ENCODE measurements around the gene ZNF688. TPM values are rescaled to one million over a fixed set of nuclear protein-coding genes. Genes with fewer than 3 reads are reported as not detected.

Gene ZNF688
- total and polyA plus RNA-seq, 2 of the 13 experiments (the other 11 are each of a cell fraction or from before 2014, with no cell fraction given) = 2.4 to 5.4 TPM

DNA sequence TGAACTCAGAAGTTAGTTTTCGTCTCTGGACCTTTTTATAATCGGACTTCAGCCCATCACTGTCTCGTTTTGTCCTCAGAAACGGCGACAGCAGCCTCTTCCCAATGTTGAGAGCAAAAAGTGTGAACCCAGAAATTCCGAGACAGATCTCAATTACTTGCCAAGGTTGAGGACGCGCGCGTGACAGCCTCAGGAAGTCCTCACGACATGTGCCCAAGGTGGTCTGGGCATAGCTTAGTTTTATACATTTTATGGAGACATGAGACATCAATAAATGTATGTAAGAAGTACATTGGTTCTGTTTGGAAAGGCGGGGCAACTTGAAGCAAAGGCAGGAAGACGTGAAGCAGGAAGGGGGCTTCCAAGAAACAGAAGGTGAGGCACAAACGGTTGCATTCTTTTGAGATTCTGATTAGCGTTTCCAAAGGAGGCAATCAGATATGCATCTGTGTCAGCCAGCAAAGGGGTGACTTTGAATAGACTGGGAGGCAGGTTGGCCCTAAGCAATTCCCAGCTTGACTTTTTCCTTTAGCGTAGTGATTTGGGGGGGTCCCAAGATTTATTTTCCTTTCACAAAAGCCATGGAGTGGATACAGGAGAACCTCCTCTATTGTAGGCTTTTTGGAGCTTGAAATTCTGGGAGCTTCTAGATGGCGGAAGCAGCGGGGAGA, 36.3 kb downstream of the ZNF688 start (continued):
- TF ChIP-seq, protein P1, sequence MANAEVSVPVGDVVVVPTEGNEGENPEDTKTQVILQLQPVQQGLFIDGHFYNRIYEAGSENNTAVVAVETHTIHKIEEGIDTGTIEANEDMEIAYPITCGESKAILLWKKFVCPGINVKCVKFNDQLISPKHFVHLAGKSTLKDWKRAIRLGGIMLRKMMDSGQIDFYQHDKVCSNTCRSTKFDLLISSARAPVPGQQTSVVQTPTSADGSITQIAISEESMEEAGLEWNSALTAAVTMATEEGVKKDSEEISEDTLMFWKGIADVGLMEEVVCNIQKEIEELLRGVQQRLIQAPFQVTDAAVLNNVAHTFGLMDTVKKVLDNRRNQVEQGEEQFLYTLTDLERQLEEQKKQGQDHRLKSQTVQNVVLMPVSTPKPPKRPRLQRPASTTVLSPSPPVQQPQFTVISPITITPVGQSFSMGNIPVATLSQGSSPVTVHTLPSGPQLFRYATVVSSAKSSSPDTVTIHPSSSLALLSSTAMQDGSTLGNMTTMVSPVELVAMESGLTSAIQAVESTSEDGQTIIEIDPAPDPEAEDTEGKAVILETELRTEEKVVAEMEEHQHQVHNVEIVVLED (CRISPR knock-in tag; IDR thresholded peaks at IDR 0.05; ENCODE audit: borderline replicate concordance) = no peak; the same call in 1 of the 2 replicates
- TF ChIP-seq AHR (CRISPR knock-in tag; IDR thresholded peaks at IDR 0.05) = no peak
- TF ChIP-seq MAFK (conservative IDR thresholded peaks at IDR 0.05 in 1 of 2, IDR thresholded peaks at IDR 0.05 in 1 of 2; ENCODE audit: low read length in 2 of 2) = no peak
- no peak for TF ChIP-seq ZFP82 (CRISPR knock-in tag; IDR thresholded peaks at IDR 0.05; ENCODE audit: borderline replicate concordance)
- no peak for TF ChIP-seq NFIB (CRISPR knock-in tag; IDR thresholded peaks at IDR 0.05; ENCODE audit: borderline replicate concordance)
- TF ChIP-seq ZNF790 (CRISPR knock-in tag; IDR thresholded peaks at IDR 0.05; ENCODE audit: borderline replicate concordance) = 0 out of 2 replicates have a peak, but pooled peaks have one; percentile 35
- no peak for TF ChIP-seq ZNF180 (CRISPR knock-in tag; IDR thresholded peaks at IDR 0.05; ENCODE audit: borderline replicate concordance, low read depth)
- TF ChIP-seq ZNF432 (CRISPR knock-in tag; IDR thresholded peaks at IDR 0.05; ENCODE audit: borderline replicate concordance) = no peak
- TF ChIP-seq ZNF282 (IDR thresholded peaks at IDR 0.05; ENCODE audit: partially characterized antibody) = no peak
- no peak for TF ChIP-seq ZNF563 (CRISPR knock-in tag; IDR thresholded peaks at IDR 0.05)
- no peak for TF ChIP-seq NR2F2 (IDR thresholded peaks at IDR 0.05; ENCODE audit: borderline replicate concordance, low read depth)
- TF ChIP-seq ZNF230 (CRISPR knock-in tag; IDR thresholded peaks at IDR 0.05) = 0 out of 2 replicates have a peak, but pooled peaks have one; percentile 17
- no peak for TF ChIP-seq TEAD3 (CRISPR knock-in tag; optimal IDR thresholded peaks at IDR 0.05; ENCODE audit: borderline replicate concordance)
- TF ChIP-seq ZNF816 (CRISPR knock-in tag; IDR thresholded peaks at IDR 0.05; ENCODE audit: borderline replicate concordance) = 0 out of 2 replicates have a peak, but pooled peaks have one; percentile 35
- TF ChIP-seq YY1 (IDR thresholded peaks at IDR 0.05; ENCODE audit: insufficient read depth, insufficient replicate concordance, low read depth, low read length) = no peak
- TF ChIP-seq, protein P2, sequence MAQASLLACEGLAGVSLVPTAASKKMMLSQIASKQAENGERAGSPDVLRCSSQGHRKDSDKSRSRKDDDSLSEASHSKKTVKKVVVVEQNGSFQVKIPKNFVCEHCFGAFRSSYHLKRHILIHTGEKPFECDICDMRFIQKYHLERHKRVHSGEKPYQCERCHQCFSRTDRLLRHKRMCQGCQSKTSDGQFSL (CRISPR knock-in tag; IDR thresholded peaks at IDR 0.05) = 0 out of 2 replicates have a peak, but pooled peaks have one; percentile 26
- no peak for TF ChIP-seq PTBP1 (IDR thresholded peaks at IDR 0.05; ENCODE audit: low read depth, low read length, poor library complexity, severe bottlenecking)
- TF ChIP-seq ZNF616 (CRISPR knock-in tag; IDR thresholded peaks at IDR 0.05; ENCODE audit: low read depth) = no peak; the same call in 1 of the 2 replicates
- TF ChIP-seq, protein P3, sequence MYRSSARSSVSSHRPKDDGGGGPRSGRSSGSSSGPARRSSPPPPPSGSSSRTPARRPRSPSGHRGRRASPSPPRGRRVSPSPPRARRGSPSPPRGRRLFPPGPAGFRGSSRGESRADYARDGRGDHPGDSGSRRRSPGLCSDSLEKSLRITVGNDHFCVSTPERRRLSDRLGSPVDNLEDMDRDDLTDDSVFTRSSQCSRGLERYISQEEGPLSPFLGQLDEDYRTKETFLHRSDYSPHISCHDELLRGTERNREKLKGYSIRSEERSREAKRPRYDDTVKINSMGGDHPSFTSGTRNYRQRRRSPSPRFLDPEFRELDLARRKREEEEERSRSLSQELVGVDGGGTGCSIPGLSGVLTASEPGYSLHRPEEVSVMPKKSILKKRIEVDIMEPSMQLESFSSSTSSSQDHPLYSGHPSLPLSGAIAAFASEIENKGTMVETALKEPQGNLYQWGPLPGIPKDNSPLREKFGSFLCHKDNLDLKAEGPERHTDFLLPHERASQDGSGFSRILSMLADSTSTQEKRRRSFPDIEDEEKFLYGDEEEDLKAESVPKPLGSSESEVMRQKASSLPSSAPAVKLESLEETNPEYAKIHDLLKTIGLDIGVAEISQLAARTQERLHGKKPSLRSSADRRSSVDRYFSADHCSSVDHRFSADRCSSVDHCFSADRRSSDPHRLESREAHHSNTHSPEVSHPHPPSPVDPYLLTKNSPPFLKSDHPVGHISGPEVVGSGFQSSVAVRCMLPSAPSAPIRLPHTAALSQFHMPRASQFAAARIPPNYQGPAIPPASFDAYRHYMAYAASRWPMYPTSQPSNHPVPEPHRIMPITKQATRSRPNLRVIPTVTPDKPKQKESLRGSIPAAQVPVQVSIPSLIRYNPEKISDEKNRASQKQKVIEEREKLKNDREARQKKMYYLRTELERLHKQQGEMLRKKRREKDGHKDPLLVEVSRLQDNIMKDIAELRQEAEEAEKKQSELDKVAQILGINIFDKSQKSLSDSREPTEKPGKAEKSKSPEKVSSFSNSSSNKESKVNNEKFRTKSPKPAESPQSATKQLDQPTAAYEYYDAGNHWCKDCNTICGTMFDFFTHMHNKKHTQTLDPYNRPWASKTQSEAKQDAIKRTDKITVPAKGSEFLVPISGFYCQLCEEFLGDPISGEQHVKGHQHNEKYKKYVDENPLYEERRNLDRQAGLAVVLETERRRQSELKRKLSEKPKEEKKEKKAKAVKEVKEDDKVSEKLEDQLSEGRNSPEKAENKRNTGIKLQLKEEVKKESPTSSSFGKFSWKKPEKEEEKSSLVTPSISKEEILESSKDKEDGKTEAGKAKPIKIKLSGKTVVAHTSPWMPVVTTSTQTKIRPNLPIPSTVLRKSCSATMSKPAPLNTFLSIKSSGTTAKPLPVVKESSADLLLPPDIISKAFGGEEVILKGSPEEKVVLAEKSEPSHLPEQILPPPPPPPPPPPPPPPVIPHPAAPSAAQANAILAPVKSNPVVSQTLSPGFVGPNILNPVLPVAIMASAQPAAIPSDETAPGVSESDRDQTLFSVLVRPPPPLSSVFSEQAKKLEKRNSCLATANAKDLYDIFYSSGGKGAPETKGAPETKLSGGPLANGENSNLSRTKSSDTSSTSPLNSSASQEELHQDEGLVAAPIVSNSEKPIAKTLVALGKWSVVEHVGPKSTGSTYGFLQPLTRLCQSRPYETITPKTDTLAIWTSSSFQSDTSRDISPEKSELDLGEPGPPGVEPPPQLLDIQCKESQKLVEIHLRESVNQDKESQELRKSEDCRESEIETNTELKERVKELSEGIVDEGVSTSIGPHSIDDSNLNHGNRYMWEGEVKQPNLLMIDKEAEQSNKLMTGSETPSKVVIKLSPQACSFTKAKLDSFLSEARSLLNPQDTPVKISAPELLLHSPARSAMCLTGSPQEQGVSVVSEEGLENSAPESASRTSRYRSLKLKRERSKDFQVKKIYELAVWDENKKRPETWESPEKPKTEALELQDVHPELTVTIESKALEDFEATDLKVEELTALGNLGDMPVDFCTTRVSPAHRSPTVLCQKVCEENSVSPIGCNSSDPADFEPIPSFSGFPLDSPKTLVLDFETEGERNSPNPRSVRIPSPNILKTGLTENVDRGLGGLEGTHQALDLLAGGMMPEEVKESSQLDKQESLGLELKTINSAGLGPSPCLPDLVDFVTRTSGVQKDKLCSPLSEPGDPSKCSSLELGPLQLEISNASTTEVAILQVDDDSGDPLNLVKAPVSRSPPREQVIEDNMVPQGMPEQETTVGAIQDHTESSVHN (CRISPR knock-in tag; IDR thresholded peaks at IDR 0.05) = no peak

All from HepG2 (cell line).